Prostate gland (tissue), 2 donors: ENCODE results near the gene ALG6. TPM values are rescaled to one million over a fixed set of nuclear protein-coding genes. Genes with fewer than 3 reads are reported as not detected.

Experiments
- DNase-seq: peaks from one replicate; pipeline ENCODE4 v3.0.0-alpha.2; 2019; ENCODE audit warnings: low spot score
- H3K27ac ChIP-seq, 2 donors: fragments of 200-600 bp; sonication (generic); 2 replicates each; pipeline ENCODE4 v1.5.1; 2017 to 2019
- H3K27me3 ChIP-seq: fragments of 200-600 bp; sonication (generic); replicated peaks from 2 replicates; pipeline ENCODE4 v1.5.1; 2019; ENCODE audit not compliant: insufficient read depth
- H3K36me3 ChIP-seq, 2 donors: fragments of 200-600 bp; sonication (generic); 1 replicate in 1 of 2; 2 replicates in 1 of 2; pipeline versions ENCODE4 v1.5.1 to v1.8.1; 2017 to 2019
- H3K4me1 ChIP-seq: fragments of 200-600 bp; sonication (generic); replicated peaks from 2 replicates; pipeline ENCODE4 v1.5.1; 2019
- H3K4me3 ChIP-seq, 2 donors: fragments of 200-600 bp; sonication (generic); 2 replicates each; pipeline ENCODE4 v1.5.1; 2017 to 2019
- H3K9me3 ChIP-seq: fragments of 200-600 bp; sonication (generic); 2 replicates; pipeline ENCODE4 v1.5.1; 2017
- POLR2A ChIP-seq: fragments of 450-650 bp; IDR thresholded peaks from one replicate; pipeline ENCODE4 v1.6.1; 2016; ENCODE audit warnings: antibody characterized with exemption, mild to moderate bottlenecking
- POLR2AphosphoS5 ChIP-seq: sonication (generic); formaldehyde crosslinking; IDR thresholded peaks from one replicate; pipeline ENCODE4 v1.6.1; 2017; ENCODE audit warnings: antibody characterized with exemption
- WGBS: methylation state at CpG from one replicate; pipeline ENCODE4 v1.1.5; 2018; 5-methylcytosine and 5-hydroxymethylcytosine counted together
- intact Hi-C: fragments of 100-400 bp; cut with DNase I; formaldehyde crosslinking; loops from one replicate; pipeline ENCODE4 v1.14.2; 2022
- total RNA-seq, 2 donors: library from RNA; depleted of rRNA; stranded (reverse); fragments of >200 nt; gene quantifications; one replicate each; pipeline ENCODE4 v1.1.0, GENCODE V29; 2016
- TF ChIP-seq, protein P1 (sequence below), 4 experiments: fragments of 200-600 bp in 2 of 4; fragments of 450-650 bp in 2 of 4; sonication (generic) in 2 of 4; IDR thresholded peaks; 1 replicate in 3 of 4; 2 replicates in 1 of 4; pipeline ENCODE4 v1.5.1; 2016 to 2019; ENCODE audit warnings: antibody characterized with exemption in 4 of 4, mild to moderate bottlenecking in 2 of 4, moderate library complexity in 2 of 4

Gene ALG6
- total RNA-seq, 2 donors from 2014 or later: 10.2 to 17.6 TPM

DNA sequence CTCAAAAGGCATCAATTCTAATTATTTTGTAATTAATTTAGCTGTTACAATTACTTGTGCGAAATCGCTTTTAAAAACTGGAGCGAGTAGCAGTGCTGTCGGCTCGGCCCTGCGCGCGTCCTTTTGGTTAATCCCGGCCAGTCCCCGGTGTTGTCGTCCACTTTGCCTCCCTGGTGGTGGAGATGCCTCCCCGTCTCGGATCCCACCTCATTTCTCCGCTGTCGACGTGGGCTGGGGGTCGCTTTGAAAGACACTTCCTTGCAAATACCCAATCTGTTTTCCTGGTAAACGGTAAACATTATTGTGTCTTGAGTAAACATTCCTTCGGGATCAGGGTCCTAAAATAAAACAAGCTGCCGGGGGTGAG is 41.3 kb upstream of the ALG6 start:
- no peak for DNase-seq
- no peak for TF ChIP-seq POLR2AphosphoS5
- TF ChIP-seq, protein P1, sequence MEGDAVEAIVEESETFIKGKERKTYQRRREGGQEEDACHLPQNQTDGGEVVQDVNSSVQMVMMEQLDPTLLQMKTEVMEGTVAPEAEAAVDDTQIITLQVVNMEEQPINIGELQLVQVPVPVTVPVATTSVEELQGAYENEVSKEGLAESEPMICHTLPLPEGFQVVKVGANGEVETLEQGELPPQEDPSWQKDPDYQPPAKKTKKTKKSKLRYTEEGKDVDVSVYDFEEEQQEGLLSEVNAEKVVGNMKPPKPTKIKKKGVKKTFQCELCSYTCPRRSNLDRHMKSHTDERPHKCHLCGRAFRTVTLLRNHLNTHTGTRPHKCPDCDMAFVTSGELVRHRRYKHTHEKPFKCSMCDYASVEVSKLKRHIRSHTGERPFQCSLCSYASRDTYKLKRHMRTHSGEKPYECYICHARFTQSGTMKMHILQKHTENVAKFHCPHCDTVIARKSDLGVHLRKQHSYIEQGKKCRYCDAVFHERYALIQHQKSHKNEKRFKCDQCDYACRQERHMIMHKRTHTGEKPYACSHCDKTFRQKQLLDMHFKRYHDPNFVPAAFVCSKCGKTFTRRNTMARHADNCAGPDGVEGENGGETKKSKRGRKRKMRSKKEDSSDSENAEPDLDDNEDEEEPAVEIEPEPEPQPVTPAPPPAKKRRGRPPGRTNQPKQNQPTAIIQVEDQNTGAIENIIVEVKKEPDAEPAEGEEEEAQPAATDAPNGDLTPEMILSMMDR (IDR thresholded peaks at IDR 0.05): no peak
- H3K36me3 ChIP-seq: no peaks in the 10 kb centered on the region
- no peaks in the 10 kb centered on the region for H3K9me3 ChIP-seq
- intact Hi-C loops: no loop called here
- H3K27ac ChIP-seq: no peak overlapping the region
- WGBS: 11% methylated on average over 20 of the region's 20 CpGs
- H3K4me3 ChIP-seq: no peak overlapping the region
- H3K4me1 ChIP-seq: peaks cover 4% of the 10 kb centered on the region
- peaks cover 58% of the 10 kb centered on the region for H3K27me3 ChIP-seq

DNA sequence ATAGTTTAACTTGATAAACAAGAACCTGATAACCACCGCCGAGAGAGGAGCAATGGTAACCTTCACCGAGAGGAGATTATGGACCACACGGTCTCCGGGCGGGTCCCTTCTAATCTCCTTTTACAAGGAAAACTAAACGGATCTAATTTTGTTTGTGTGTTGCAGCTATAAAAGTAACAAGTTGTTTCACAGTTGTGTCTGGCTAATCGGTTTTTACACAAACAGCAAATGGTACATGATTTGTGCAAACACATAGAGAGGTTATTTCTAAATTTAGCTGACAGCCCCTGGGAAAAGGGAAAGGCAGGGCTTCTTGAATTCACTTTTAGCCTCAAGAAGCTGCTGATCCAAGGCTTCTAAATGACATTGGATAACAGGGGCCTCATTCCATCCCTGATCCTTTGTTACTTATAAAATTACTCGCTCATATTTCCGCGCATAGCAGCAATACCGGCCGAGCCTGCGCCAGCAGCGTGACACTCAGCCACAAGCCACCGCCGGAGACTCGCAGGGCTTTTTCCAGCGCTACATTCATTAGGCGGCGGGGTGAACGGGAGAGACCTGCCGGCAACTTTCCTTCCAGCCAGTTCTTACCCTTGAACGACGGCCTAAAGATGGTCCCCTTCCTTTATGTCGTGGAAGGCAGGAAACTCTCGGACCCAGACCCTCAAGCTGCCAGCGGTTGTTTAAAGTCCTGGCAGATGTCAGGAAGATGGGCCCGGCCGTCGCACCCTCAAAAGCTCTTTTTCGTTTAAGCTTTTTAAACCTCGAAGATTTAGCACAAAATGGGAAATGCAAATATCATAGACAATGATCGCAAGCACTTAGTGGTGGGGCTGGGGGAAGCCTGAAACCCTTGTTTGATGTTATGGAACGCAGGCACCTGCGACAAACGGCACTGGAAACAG is 40.7 kb upstream of the ALG6 start:
- H3K27me3 ChIP-seq: peaks cover 57% of the 10 kb centered on the region
- no peaks in the 10 kb centered on the region for H3K9me3 ChIP-seq
- DNase-seq: no peak
- TF ChIP-seq POLR2A (no peak), POLR2AphosphoS5 (no peak)
- TF ChIP-seq, protein P1 (IDR thresholded peaks at IDR 0.05): no peak
- WGBS: 13% methylated on average over 37 of the region's 37 CpGs
- H3K27ac ChIP-seq: no peak overlapping the region
- no peaks in the 10 kb centered on the region for H3K36me3 ChIP-seq
- H3K4me1 ChIP-seq: peaks cover 4% of the 10 kb centered on the region
- intact Hi-C loops: no loop called here
- H3K4me3 ChIP-seq: no peak overlapping the region

DNA sequence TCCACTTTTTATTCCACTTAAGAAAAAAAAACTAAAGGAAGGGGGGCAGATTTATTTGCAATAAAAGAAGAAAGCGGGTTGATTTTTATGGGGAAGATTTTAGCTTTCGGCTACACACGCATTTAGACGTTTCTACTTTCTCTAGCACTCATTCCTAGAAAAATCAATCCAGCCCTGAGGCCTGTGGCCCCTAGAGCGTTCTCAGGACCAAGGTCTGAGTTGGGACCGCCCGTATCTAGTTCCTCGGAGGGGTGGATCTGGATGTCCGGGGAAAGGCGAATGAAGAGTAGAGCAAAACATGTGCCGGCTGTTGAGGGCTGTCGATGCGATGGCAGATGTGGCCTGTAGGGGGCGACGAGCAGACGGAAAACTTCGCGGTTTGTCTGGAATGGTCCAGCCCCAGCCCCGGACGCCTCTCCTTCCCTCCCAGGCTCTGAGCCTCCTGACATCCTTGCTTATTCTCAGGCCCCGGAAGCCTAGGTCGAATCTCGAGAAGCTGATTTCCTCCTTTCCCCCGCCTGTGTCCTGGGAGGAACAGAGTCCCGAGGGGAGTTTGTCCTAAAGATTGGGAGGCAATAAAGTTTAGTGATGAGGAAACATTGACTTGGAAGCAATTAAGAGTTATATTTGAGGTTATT is 39.9 kb upstream of the ALG6 start:
- H3K4me1 ChIP-seq: peaks cover 4% of the 10 kb centered on the region
- no peaks in the 10 kb centered on the region for H3K9me3 ChIP-seq
- no peak overlapping the region for H3K4me3 ChIP-seq
- no peak for DNase-seq
- 14% methylated on average over 25 of the region's 25 CpGs for WGBS
- intact Hi-C loops: no loop called here
- TF ChIP-seq POLR2A: no peak
- TF ChIP-seq POLR2AphosphoS5: peak; percentile 9
- TF ChIP-seq, protein P1 (IDR thresholded peaks at IDR 0.05): peak in 3 of 4 experiments; percentile 32 to 64 (median 37)
- H3K27me3 ChIP-seq: peaks cover 50% of the 10 kb centered on the region
- H3K36me3 ChIP-seq: no peaks in the 10 kb centered on the region
- H3K27ac ChIP-seq: no peak overlapping the region

DNA sequence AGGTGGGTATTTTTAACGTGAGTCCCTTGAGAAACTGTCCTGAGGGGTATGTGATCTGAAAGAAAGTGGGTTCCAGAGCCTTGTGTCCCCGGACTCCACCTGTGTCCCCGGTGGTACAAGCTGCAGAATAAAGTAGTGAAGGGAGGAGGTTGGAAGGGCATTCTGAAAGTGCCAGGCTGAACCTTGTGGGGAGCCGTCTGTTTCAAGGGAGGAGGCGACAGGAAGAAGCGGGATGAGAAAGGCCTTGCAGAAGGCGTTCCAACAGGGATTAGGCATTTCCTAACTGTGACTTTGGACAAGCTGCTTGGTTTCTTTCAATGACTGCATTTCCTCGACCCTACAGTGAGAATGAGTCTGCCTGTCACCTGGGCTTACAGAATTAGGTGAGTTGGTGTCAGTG is 39.3 kb upstream of the ALG6 start:
- H3K4me3 ChIP-seq: no peak overlapping the region
- intact Hi-C loops: no loop called here
- peaks cover 44% of the 10 kb centered on the region for H3K27me3 ChIP-seq
- DNase-seq: no peak
- H3K36me3 ChIP-seq: no peaks in the 10 kb centered on the region
- peaks cover 4% of the 10 kb centered on the region for H3K4me1 ChIP-seq
- H3K27ac ChIP-seq: no peak overlapping the region
- 69% methylated on average over 8 of the region's 8 CpGs for WGBS
- TF ChIP-seq, protein P1 (IDR thresholded peaks at IDR 0.05): no peak
- no peak for TF ChIP-seq POLR2A
- TF ChIP-seq POLR2AphosphoS5: no peak
- no peaks in the 10 kb centered on the region for H3K9me3 ChIP-seq
